ENCODE results near the gene SHC4. TPM values are rescaled to one million over a fixed set of nuclear protein-coding genes. Genes with fewer than 3 reads are reported as not detected.

The SHC4 gene
- total and polyA plus RNA-seq, 7 donors = under 0.01 to 4.6 (median 2.2) TPM; not detected in 1

DNA sequence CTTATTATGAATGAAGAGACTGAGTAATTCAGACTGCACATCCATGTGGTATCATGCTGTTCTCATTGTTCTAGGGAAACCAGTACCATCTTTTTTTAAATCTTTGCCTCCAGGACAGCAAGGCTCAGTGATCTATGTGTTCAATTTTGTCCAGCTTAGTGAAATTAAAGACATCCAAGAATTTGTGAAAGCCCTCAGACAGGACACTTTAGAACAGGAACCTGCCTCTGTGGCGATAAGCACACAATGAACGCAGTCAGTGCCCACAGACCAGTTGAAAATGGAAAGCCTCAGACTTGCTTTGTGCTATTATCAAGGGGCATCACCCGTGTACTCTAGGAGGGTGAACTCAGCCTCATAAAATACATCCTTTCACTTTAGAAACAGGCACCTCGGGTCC, 65.7 kb downstream of the SHC4 start:
- peak overlapping the region in 1 of 4 donors; percentile 32 for H3K4me3 ChIP-seq
- 45 to 46% methylated on average over 4 of the region's 4 CpGs for WGBS, 2 donors
- no peak for DNase-seq
- intact Hi-C loops (cut with DNase I) = no loop called here
- H3K9me3 ChIP-seq = no peaks in the 10 kb centered on the region
- peaks cover 0 to 2% (median 0%) of the 10 kb centered on the region in 3 donors for H3K27me3 ChIP-seq
- no peaks in the 10 kb centered on the region for H3K36me3 ChIP-seq
- H3K4me1 ChIP-seq = no peaks in the 10 kb centered on the region
- TF ChIP-seq, protein P1, sequence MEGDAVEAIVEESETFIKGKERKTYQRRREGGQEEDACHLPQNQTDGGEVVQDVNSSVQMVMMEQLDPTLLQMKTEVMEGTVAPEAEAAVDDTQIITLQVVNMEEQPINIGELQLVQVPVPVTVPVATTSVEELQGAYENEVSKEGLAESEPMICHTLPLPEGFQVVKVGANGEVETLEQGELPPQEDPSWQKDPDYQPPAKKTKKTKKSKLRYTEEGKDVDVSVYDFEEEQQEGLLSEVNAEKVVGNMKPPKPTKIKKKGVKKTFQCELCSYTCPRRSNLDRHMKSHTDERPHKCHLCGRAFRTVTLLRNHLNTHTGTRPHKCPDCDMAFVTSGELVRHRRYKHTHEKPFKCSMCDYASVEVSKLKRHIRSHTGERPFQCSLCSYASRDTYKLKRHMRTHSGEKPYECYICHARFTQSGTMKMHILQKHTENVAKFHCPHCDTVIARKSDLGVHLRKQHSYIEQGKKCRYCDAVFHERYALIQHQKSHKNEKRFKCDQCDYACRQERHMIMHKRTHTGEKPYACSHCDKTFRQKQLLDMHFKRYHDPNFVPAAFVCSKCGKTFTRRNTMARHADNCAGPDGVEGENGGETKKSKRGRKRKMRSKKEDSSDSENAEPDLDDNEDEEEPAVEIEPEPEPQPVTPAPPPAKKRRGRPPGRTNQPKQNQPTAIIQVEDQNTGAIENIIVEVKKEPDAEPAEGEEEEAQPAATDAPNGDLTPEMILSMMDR (IDR thresholded peaks at IDR 0.05) = no peak
- TF ChIP-seq EP300 (IDR thresholded peaks at IDR 0.05) (no peak), POLR2AphosphoS5 (IDR thresholded peaks at IDR 0.05) (no peak), POLR2A (IDR thresholded peaks at IDR 0.05) (no peak)
- H3K27ac ChIP-seq = peak overlapping the region; percentile 56 to 69 (median 66)

DNA sequence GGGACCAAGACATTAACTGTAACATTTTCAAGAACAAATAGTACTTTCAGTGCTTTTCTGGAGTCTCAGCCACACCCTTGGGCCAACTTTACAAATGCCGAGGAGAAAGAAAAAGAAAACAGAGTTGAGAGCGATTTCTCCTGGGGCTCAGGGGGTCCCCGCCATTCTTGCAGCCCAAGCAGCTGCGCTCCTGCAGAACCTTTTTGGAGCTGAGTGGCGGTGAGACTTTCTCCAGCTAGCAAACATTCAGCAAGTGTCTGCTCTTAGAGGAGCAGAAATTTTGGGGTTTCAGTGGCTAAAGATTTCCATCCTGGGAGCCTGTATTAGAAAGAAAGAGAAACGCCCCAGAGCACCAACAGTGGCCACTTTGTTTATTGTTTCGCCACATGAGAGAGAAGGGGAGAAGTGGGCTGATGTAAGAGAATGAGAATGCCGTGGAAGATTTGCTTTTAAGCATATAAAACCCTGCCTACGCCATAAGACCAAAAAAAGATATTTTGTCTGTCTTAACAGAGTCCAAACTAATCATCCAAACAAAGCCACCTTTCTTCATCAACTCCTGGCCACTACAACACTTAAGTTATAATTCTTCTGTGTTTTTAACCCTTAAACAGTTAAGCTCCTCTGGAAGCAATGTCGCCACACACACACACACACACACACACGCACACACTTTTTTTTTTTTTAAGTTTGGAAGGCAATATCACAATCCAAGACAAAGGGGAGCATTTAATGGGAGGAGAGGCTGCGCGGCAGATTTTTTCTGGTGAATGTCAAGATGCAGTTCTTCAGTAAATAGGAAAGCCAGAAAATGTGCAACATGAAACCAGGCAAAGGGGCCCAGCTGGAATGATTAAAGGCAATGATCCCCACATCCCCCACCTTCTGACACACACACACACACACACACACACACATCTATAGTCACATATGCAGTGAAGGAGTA, 66.6 kb downstream of the SHC4 start:
- Histone ChIP-seq H3K4me3 (peak overlapping the region in 3 of 4 donors; percentile 16 to 32 (median 19)), H3K36me3 (no peaks in the 10 kb centered on the region), H3K27me3 (peaks cover 0 to 2% (median 0%) of the 10 kb centered on the region in 3 donors), H3K9me3 (no peaks in the 10 kb centered on the region), H3K27ac (peak overlapping the region; percentile 56 to 69 (median 66)), H3K4me1 (no peaks in the 10 kb centered on the region)
- DNase-seq = no peak
- intact Hi-C loops (cut with DNase I) = no loop called here
- peak in 1 of 4 donors; percentile 14 for TF ChIP-seq POLR2AphosphoS5 (IDR thresholded peaks at IDR 0.05)
- TF ChIP-seq, protein P1 (IDR thresholded peaks at IDR 0.05) = no peak
- 33 to 56% methylated on average over 13 of the region's 13 CpGs for WGBS, 2 donors

DNA sequence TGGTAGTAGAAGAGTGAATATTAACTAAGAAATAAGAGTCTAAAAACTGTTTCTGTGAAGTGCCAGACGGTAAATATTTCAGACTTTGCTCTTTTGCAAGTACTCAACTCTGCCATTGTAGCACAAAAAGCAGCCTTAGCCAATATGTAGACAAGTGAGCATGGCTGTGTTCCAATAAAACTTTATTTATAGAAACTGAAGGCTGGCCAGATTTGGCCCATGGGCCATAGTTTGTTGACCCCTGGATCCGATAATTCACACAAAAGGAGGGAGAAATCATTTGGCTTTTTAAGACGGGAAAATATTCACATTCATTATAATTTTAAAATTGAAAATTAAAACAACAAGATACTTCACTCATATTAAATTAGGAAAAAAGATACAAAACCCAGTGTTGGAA, 70.4 kb downstream of the SHC4 start:
- WGBS, 2 donors = 73 to 86% methylated on average over 3 of the region's 3 CpGs

GRCh38 chr15:48891232-48891765, 72.4 kb downstream of the SHC4 start:
- no peak for TF ChIP-seq EP300 (IDR thresholded peaks at IDR 0.05)
- no peaks in the 10 kb centered on the region for H3K9me3 ChIP-seq
- WGBS, 2 donors = 75 to 80% methylated on average over 6 of the region's 6 CpGs
- intact Hi-C loops (cut with DNase I) = no loop called here
- H3K27me3 ChIP-seq = no peaks in the 10 kb centered on the region
- no peak overlapping the region for H3K4me3 ChIP-seq
- no peak for DNase-seq
- no peaks in the 10 kb centered on the region for H3K36me3 ChIP-seq
- no peak overlapping the region for H3K27ac ChIP-seq
- peaks cover 0 to 8% (median 2%) of the 10 kb centered on the region in 4 donors for H3K4me1 ChIP-seq

More for the DNA sequence above, 70.4 kb downstream of the SHC4 start:
- TF ChIP-seq EP300 (IDR thresholded peaks at IDR 0.05) = no peak
- TF ChIP-seq, protein P1 (IDR thresholded peaks at IDR 0.05) = no peak
- TF ChIP-seq POLR2AphosphoS5 (IDR thresholded peaks at IDR 0.05) = no peak
- TF ChIP-seq POLR2A (IDR thresholded peaks at IDR 0.05) = no peak
- H3K4me1 ChIP-seq = peaks cover 0 to 8% (median under 1%) of the 10 kb centered on the region in 4 donors
- intact Hi-C loops (cut with DNase I) = no loop called here
- H3K27me3 ChIP-seq = peaks cover 0 to 1% (median 0%) of the 10 kb centered on the region in 3 donors
- H3K4me3 ChIP-seq = no peak overlapping the region
- no peak overlapping the region for H3K27ac ChIP-seq
- DNase-seq = no peak
- no peaks in the 10 kb centered on the region for H3K36me3 ChIP-seq
- no peaks in the 10 kb centered on the region for H3K9me3 ChIP-seq

GRCh38 chr15:48890375-48890972, 73.2 kb downstream of the SHC4 start:
- Histone ChIP-seq H3K9me3 (no peaks in the 10 kb centered on the region), H3K4me3 (no peak overlapping the region), H3K36me3 (no peaks in the 10 kb centered on the region), H3K4me1 (peaks cover 0 to 8% (median 2%) of the 10 kb centered on the region in 4 donors), H3K27ac (no peak overlapping the region), H3K27me3 (no peaks in the 10 kb centered on the region)
- DNase-seq = no peak
- WGBS, 2 donors = 51 to 72% methylated on average over 10 of the region's 10 CpGs
- intact Hi-C loops (cut with DNase I) = no loop called here
- TF ChIP-seq EP300 (IDR thresholded peaks at IDR 0.05) (no peak), POLR2A (IDR thresholded peaks at IDR 0.05) (no peak), POLR2AphosphoS5 (IDR thresholded peaks at IDR 0.05) (no peak)
- TF ChIP-seq, protein P1 (IDR thresholded peaks at IDR 0.05) = no peak
